LHCN-M2 (cell line): ENCODE data around the gene SLC4A2. TPM values are rescaled to one million over a fixed set of nuclear protein-coding genes. Genes with fewer than 3 reads are reported as not detected.

Experiments used
- total RNA-seq: library from RNA; depleted of rRNA; stranded (reverse); fragments of >200 nt; gene quantifications from 2 replicates; pipeline ENCODE4 v1.2.3, GENCODE V29; 2014; rRNA removed

Gene SLC4A2
- total RNA-seq, 1 experiment from 2014 or later: 291 TPM

Other genes starting within 250 kb of the SLC4A2 start
- gene AOC1, start 207.1 kb upstream of the SLC4A2 start, total RNA-seq: not detected in 2 replicates
- gene KCNH2, start 81.3 kb upstream of the SLC4A2 start, total RNA-seq: 0.11 TPM in 1 of 2 replicates, not detected in the other
- 0.13 TPM in 1 of 2 replicates, not detected in the other for gene NOS3, start 68.6 kb upstream of the SLC4A2 start, total RNA-seq
- 0.06 TPM in 2 replicates for gene ATG9B, start 35.1 kb upstream of the SLC4A2 start, total RNA-seq
- 61.1 and 64.0 TPM in 2 replicates for gene ABCB8, start 31.1 kb upstream of the SLC4A2 start, total RNA-seq
- 0.19 and 2.2 TPM in 2 replicates for gene ASIC3, start 11.1 kb upstream of the SLC4A2 start, total RNA-seq
- gene CDK5, start 1.7 kb upstream of the SLC4A2 start, total RNA-seq: 47.1 and 47.4 TPM in 2 replicates
- gene FASTK, start 21.2 kb downstream of the SLC4A2 start, total RNA-seq: 141 and 146 TPM in 2 replicates
- 60.9 and 61.5 TPM in 2 replicates for gene TMUB1, start 23.9 kb downstream of the SLC4A2 start, total RNA-seq
- gene AGAP3, start 26.9 kb downstream of the SLC4A2 start, total RNA-seq: 52.8 and 53.4 TPM in 2 replicates
- not detected in 2 replicates for gene GBX1, start 108.1 kb downstream of the SLC4A2 start, total RNA-seq
- not detected in 2 replicates for gene ASB10, start 127.7 kb downstream of the SLC4A2 start, total RNA-seq
- not detected in 2 replicates for gene H2BK1, start 150.9 kb downstream of the SLC4A2 start, total RNA-seq
- gene ABCF2, start 167.6 kb downstream of the SLC4A2 start, total RNA-seq: 111 and 115 TPM in 2 replicates
- gene CHPF2, start 172.9 kb downstream of the SLC4A2 start, total RNA-seq: 123 and 133 TPM in 2 replicates
- 150 and 161 TPM in 2 replicates for gene SMARCD3, start 189.1 kb downstream of the SLC4A2 start, total RNA-seq